GM19438 (cell line): Measurements from ENCODE around the gene SYNM.
"Not testable (repeated sequence)": the region's sequence is repeated elsewhere in the genome, so short reads cannot be mapped to it uniquely, and the experiment has no call there.

Experiments used
- ATAC-seq: cut with Tn5 transposase; IDR thresholded peaks from one replicate; pipeline ENCODE4 v1.9.1; 2021; ENCODE audit warnings: low read depth; ENCODE audit not compliant: unreplicated experiment

The SYNM gene, protein sequence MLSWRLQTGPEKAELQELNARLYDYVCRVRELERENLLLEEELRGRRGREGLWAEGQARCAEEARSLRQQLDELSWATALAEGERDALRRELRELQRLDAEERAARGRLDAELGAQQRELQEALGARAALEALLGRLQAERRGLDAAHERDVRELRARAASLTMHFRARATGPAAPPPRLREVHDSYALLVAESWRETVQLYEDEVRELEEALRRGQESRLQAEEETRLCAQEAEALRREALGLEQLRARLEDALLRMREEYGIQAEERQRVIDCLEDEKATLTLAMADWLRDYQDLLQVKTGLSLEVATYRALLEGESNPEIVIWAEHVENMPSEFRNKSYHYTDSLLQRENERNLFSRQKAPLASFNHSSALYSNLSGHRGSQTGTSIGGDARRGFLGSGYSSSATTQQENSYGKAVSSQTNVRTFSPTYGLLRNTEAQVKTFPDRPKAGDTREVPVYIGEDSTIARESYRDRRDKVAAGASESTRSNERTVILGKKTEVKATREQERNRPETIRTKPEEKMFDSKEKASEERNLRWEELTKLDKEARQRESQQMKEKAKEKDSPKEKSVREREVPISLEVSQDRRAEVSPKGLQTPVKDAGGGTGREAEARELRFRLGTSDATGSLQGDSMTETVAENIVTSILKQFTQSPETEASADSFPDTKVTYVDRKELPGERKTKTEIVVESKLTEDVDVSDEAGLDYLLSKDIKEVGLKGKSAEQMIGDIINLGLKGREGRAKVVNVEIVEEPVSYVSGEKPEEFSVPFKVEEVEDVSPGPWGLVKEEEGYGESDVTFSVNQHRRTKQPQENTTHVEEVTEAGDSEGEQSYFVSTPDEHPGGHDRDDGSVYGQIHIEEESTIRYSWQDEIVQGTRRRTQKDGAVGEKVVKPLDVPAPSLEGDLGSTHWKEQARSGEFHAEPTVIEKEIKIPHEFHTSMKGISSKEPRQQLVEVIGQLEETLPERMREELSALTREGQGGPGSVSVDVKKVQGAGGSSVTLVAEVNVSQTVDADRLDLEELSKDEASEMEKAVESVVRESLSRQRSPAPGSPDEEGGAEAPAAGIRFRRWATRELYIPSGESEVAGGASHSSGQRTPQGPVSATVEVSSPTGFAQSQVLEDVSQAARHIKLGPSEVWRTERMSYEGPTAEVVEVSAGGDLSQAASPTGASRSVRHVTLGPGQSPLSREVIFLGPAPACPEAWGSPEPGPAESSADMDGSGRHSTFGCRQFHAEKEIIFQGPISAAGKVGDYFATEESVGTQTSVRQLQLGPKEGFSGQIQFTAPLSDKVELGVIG (N-terminal part only)

DNA sequence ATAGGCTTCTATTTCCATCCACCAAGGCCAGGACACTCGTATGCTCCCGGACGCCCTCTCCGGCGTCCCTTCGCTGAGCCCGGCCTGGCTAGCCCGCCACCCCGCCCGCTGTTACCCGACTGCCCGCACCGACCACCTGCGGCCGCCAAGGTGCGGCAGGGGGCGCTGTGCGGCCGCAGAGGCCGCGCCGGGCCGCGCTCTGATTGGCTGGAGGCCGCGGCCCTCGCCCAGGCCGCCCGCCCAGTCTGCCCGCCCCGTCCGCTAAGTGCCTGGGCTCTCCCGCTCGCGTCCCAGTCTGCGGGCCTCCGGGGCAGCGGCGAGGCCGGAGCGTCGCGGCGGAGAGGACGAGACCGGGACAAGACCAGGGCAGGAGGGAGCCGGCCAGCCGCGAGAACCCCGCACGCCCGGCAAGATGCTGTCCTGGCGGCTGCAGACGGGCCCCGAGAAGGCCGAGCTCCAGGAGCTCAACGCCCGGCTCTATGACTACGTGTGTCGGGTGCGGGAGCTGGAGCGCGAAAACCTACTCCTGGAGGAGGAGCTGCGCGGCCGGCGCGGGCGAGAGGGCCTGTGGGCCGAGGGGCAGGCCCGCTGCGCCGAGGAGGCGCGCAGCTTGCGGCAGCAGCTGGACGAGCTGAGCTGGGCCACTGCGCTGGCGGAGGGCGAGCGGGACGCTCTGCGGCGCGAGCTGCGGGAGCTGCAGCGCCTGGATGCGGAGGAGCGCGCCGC lies at the start of gene SYNM:
Gene SYNM, plus strand, starts transcription at position 293 of the 726 bp plus-strand sequence. Its CDS starts 120 bp downstream, at position 413.
- peak; percentile 60 for ATAC-seq

DNA sequence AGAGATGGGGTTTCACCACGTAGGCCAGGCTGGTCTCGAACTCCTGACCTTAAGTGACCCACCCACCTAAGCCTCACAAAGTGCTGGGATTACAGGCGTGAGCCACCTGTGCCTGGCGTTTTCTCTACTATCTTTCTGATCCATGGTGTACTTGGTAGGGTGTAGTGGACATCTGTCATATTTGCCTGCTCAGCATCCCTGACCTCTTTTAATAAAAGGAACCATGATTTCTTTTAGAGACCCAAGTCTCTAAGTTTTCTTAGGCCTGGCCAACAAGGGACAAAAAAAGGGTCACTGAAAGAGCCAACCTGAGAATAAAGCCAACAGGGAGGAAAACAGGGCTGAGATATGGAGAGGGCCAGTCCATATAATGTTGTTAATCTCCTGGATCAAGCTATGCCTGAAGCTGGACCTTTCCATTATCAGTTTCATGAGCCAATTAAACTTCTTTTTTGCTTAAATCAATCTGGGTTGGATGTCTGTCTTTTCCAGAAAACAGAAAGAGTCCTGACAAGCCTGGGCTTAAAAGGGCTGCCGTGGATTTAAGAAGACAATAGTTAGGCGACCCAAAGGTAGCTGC lies 49.2 kb upstream of the SYNM start:
- ATAC-seq = no peak

DNA sequence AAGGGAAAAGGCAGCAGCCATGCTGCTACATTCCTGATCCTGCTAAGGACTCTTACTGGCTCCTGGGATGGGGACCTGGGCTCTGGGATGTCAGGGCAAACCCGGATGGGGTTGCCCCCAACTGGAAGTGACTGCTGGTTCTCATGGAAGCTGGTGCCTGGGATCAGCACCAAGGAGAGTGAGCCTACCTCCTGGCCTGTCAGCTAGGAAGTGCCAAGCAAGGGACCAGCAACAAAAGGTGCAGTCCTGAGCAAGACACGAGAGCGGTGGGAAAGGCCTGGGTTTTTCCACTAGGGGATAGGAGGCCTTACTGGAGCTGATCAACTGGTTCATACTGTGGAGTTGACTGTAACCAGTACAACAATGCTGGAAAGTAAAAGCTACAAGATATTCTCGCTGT lies 47.9 kb upstream of the SYNM start:
- ATAC-seq = no peak

DNA sequence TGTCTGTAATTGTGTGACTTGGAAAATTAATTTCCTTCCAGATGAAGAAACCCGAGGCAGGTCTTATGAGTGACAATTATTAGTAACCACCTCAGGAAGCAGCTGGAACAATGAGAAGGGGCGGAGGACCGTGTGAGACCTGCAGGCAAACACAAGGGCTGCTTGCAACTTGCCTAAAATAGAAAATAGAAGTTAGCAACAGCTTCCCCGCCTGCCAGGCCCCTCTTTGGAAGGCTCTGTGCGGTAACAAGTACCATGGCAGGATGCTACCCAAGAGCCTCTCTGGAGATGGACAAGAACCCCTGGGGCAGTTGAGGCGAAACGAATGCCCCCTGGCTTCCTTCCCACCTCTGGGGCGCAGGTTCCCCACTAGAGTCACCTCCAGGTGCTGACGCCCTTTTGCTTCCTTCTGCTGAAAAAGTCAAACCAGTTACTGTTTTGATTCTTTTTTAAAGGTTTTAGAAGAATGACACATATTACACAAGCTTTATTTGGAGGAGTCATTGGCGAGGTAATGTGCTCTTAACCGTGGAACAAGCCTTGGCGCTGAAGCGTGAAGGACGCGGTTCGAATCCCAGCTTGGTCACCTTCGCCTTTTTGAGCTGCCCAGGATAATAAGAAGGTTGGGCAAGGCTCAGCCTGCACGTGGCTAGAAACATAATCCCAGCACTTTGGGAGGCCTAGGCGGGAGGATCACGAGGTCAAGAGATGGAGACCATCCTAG lies 47.0 kb upstream of the SYNM start:
- no peak for ATAC-seq

DNA sequence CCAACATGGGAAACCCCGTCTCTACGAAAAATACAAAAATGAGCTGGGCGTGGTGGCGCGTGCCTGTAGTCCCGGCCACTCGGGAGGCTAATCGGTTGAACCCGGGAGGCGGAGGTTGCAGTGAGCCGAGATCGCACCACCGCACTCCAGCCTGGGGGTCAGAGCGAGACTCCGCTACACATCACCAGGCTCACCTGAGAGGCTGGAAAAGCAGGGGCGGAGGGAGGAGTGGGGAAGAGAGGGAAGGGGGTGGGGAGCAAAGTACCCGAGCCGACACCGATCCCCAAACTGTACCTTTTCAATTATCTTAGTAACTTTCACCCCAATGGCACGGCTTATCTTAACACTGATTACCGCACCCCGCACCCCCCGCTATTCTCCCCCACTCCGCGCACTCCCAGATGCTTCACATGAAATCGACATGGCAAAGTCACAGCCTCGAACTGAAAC lies 46.4 kb upstream of the SYNM start:
- no peak for ATAC-seq

DNA sequence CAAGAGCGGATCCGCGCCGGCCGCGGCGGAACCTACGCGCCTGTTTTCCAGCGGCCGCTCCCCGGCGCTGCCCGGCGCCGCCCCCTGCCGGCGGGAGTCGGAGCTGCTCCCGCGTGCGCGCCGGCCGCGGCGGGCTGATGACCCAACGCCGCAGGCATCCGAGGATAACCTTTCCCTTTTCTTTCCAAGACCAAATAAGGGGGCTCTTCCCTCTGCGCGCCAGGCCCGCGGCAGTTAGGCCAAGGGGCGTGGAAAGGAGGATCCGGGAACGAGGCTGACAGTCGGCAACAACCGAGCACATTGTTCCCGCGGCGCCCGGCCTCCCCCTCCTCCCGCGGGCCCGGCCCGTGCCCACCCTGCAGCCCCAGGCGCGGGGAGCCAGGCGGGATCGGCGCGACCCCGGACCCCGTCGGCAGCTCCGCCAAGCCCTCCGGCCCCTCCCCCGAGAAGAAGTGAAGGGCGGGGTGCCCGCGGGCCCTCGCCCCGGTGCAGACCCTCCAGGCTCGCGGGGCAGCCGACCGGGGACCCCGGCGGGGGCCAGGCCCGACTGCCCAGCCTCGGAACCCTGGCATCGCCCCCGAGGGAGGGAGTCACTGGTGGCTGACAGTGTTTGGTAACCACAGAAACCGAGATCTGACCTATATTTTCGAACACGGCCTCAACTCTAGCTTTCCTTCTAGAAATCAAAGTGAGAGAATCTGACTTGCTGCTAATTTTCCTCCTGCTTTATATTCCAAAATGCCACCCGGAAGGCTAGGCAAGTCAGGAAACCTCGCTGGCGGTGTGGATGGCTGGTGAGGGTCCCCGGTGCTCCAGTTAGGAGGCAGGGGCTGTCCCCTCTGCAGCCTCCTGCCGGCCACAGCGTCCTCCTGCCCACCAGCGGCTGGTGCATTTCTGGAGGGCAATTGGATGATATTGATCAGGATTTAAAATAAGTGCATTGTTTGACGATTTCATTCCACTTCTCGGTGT lies 45.6 kb upstream of the SYNM start:
- ATAC-seq = peak; percentile 71

DNA sequence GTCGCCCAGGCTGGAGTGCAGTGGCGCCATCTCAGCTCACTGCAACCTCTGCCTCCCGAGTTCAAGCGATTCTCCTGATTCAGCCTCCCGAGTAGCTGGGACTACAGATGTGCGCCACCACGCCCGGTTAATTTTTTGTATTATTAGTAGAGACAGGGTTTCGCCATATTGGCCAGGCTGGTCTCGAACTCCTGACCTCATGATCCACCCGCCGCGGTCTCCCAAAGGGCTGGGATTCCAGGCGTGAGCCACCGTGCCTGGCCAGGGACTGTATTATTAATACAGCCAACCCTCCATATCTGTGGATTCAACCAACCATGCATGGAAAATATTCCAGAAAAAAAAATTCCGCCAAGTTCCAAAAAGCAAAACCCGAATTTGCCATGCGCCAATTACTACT lies 44.7 kb upstream of the SYNM start:
- ATAC-seq = not testable (repeated sequence)

DNA sequence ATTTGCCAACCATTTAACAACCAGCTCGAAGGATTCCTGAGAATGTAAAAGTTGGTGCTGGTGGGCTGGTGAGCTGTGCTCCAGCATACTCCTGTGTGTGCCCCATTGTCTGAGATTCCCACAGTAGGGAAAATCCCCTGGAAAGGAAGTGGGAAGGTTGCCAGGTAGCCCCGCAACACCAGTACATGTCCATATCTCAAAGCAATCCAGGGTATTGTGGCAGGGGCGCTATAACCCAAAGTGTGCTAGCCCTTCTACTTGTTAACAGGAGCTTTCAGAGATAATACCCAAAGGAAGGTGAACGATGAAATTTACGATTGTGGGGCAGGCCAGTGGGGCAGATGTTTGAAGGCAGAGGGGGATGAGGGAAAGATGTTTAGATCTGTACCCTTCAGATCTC lies 42.7 kb upstream of the SYNM start:
- ATAC-seq = no peak

DNA sequence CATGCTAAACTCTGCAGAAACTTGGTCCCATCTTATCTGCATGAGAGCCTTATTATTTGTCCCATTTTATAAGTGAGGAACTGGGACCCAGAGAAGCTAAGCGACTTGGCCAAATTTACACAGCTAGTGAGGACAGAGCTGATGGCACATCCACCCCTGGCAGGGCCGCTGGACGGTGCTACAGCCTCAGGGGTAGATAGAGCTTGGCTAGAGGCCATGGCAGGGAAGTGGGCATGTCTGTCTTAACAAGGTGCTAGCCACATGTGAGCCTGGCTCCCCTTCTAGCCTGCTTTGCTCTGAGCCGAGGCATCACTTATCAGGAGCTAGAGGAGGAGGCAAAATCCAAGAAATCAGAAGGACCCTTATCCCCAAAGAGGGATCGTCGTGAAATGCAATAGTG lies 36.7 kb upstream of the SYNM start:
- no peak for ATAC-seq

DNA sequence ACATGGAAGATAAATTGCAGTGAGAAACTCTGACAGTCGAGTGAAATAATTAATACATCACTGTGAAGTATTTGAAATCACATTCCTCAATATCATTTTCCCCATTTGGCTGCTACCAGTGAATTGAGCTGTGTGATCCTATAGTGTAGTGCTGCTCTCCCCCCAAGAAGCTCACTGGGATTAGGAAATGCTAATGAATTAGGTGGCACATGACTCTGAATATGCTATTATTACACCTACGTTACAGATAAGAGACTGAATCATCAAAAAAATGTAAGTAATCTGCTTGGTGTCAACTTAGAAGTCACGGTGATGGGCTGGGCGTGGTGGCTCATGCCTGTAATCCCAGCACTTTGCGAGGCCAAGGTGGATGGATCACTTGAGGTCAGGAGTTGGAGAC lies 34.7 kb upstream of the SYNM start:
- ATAC-seq = no peak

DNA sequence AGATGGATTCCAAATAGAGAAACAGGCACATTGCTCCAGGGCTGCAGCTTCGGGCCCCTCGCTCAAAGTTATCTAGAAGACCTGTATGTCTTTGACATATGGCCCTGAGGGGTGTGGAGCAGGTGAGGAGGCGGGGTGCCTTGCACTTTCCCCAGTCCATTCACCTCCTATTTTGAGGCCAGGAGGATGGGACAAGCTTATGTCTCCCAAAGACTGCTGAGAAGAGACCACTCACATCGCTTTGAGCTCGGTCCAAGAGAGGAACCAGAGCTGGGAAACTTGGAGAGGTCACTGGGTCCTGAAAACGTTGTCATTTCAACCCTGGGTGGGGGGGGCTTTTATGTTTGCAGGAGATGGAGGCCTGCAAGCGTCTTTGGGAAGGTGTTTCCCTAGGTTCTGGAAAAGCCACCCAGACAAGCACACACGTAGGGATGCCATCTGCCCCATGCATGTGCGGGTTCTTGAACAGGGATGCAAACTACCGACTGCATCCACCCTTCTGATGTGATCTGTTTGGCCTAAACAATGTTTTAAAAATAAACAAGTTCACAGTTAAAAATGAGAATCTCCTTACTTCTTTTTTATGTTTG lies 33.7 kb upstream of the SYNM start:
- ATAC-seq = no peak

DNA sequence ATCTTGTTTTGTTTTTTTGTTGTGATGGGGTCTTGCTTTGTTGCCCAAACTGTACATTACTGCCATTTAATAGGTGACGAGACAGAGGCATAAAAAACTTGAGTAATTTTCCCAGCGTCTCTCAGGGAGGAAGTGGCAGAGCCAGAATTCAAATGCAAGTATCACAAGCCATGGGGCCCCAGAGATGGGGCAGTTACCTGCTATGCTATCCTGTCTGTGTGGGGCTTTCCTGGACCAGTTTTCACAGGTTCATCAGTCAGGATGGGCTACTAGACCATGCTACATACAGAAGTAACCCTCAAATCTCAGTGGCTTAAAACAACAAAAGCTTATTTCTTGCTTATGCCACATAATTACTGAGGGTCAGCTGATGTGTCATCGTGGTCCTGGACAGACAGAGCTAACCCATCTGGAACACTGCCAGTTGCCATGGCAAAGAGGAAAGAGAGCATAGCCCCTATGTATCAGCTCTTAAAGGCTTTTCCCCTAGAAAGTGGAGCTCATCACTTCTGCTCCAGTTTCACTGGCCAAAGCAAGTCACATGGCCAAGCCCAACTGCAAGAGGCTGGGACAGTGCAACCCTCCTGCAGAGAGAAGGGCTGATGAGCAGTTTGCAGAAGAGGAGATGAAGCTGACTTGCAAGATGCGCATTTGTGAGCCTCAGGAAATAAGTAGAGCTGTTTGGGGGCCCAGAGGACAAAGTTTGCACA lies 31.7 kb upstream of the SYNM start:
- no peak for ATAC-seq

DNA sequence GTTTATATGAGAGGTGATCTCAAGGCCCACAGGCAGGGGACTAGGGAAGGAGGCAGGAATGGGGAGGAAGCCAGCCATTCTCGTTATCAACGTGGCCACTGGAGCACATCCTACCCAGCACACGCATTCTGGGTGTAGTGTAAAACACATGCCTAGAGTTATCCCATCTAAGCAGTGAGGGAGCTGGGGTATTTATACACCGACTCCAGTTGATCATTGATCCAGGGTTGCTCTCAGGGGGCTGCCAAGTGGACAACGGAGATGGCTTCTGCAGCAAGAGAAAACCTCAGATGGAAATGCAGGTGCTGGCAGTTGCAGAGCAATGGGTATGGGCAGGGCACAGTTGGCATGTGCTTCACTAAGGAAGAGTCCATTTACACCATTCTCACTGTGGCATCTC lies 30.4 kb upstream of the SYNM start:
- no peak for ATAC-seq

DNA sequence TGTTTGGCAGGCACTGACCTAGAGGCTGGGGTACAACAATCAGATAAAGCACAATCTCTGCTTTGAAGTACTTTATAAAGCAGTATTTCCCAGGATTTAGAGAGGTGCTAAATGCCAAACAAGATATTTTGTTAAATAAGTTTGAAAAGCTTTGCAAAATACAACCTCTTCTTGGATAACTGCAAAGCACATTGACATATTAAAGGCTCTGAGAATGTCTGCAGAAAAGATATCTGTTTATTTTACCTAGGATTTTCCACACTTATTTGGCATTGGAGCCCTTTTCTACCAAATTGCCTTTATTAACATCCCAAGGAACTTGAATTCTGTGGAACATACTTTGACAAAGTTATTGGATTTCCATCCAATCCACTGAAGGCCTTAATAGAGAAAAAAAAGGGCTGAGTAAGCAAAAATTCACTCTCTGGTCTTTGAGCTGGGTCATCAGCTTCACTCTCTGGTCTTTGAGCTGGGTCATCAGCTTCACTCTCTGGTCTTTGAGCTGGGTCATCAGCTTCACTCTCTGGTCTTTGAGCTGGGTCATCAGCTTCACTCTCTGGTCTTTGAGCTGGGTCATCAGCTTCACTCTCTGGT lies 29.7 kb upstream of the SYNM start:
- ATAC-seq = not testable (repeated sequence)

DNA sequence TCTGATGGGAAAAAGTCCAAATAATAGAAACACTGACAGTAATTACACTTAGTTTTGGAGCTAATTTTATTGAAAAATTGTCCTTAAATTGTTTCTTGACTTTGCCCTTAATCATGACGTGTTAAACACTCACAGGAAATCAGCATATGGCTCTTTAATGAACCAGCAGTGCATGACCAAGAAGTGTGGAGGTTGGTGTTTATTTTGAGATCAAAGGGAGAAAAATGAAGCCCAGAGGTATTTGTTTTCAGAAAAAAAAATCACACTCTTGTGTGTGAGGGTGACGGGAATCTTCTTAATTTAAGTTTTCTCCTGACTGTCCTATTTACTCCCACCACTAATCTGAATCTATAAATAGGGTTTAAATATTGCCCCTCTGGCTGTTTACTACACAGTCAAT lies 28.8 kb upstream of the SYNM start:
- peak; percentile 9 for ATAC-seq

DNA sequence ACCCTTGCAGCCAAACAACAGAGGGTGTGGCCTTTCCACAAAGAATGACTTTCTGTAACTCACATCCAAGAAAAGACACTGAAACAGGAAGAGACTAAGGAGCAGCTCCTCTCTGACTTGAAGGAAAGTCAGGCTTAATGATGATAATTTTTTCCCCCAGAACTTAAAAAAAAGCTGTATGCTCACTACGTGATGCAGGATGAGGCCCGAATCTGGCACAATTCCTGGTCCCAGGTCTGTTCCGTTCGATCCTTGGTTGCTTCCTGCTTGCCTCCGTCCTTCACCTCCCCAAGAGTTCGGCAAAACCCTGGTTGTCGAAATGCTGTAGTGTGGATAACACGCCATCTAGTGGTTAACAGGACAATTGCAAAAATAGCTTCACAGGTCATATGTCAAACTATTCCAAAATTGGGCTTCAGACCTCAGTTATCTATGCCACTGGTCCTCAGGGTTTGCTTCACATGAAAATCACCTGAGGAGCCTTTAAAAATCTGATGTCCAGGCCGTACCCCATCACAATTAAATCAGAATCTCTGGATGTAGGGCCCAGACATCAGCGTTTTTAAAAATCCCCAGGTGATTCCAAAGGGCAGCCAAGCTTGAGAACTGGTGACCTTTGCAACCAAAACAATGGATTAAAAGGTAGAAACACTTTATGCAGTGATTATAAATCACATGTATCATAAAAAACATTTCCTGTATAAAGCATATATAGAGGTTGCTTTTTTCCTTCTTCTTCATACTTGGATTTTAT lies 28.1 kb upstream of the SYNM start:
- peak; percentile 96 for ATAC-seq
